Heart right ventricle (tissue), 16 donors: ENCODE results near the gene FAM156B. TPM values are rescaled to one million over a fixed set of nuclear protein-coding genes. Genes with fewer than 3 reads are reported as not detected.
"Not testable (repeated sequence)": the region's sequence is repeated elsewhere in the genome, so short reads cannot be mapped to it uniquely, and the experiment has no call there.

Experiments used
- ATAC-seq, 8 donors: fragments of 200-7000 bp; cut with Tn5 transposase; one replicate each; pipeline ENCODE4 v1.9.1; 2020; ENCODE audit warnings: mild to moderate bottlenecking in 8 of 8, moderate library complexity in 8 of 8, moderate number of reproducible peaks in 1 of 8
- DNase-seq, 2 donors: peaks; one replicate each; pipeline ENCODE4 v3.0.0-alpha.2; 2020
- H3K27ac ChIP-seq, 10 donors: fragments of 200-600 bp; sonication (generic) in 2 of 10; one replicate each; pipeline versions ENCODE4 v1.5.0 to v1.8.0; 2020 to 2022; ENCODE audit warnings: mild to moderate bottlenecking in 3 of 10
- H3K27me3 ChIP-seq, 7 donors: fragments of 200-600 bp; one replicate each; pipeline ENCODE4 v1.8.0; 2021 to 2022; ENCODE audit warnings: mild to moderate bottlenecking in 2 of 7
- H3K36me3 ChIP-seq, 9 donors: fragments of 200-600 bp; sonication (generic) in 1 of 9; one replicate each; pipeline versions ENCODE4 v1.5.0 to v1.8.0; 2020 to 2022; ENCODE audit warnings: mild to moderate bottlenecking in 2 of 9
- H3K4me1 ChIP-seq, 9 donors: fragments of 200-600 bp; sonication (generic) in 1 of 9; one replicate each; pipeline versions ENCODE4 v1.5.0 to v1.8.0; 2020 to 2022; ENCODE audit warnings: mild to moderate bottlenecking in 4 of 9
- H3K4me3 ChIP-seq, 10 donors: fragments of 200-600 bp; sonication (generic) in 2 of 10; one replicate each; pipeline versions ENCODE4 v1.5.0 to v1.8.0; 2020 to 2022; ENCODE audit warnings: mild to moderate bottlenecking in 7 of 10, moderate library complexity in 2 of 10
- H3K9me3 ChIP-seq, 11 donors: fragments of 200-600 bp in 10 of 11; sonication (generic) in 2 of 11; one replicate each; pipeline versions ENCODE4 v1.5.0 to v1.8.0; 2013 to 2022; ENCODE audit warnings: mild to moderate bottlenecking in 2 of 11, control low read depth in 1 of 11, moderate library complexity in 1 of 11
- CTCF ChIP-seq, 9 donors: fragments of 200-600 bp; sonication (generic) in 2 of 9; IDR thresholded peaks; one replicate each; pipeline versions ENCODE4 v1.5.0 to v1.8.0; 2021 to 2022; ENCODE audit warnings: antibody characterized with exemption in 9 of 9, mild to moderate bottlenecking in 5 of 9, moderate library complexity in 1 of 9
- WGBS, 2 donors: extraction: QIAGEN DNeasy Blood & Tissue Kit; methylation state at CpG; one replicate each; pipeline ENCODE4 v1.1.7; 2013; ENCODE audit warnings: inconsistent platforms in 1 of 2; 5-methylcytosine and 5-hydroxymethylcytosine counted together
- intact Hi-C, 10 donors: fragments of 100-400 bp; cut with DNase I; formaldehyde crosslinking; loops; one replicate each; pipeline versions ENCODE4 v1.11.1 to v1.14.2; 2022
- polyA plus RNA-seq, 2 donors: library from polyadenylated mRNA; stranded (reverse); fragments of 200-250 nt; gene quantifications; one replicate each; pipeline ENCODE4 v1.2.3, GENCODE V29; 2013
- total RNA-seq, 10 donors: library from RNA; stranded (reverse); fragmentation: NEBNext Ultra II Directional in 3 of 10; extraction: Animal tissue kit (Norgen Biotek cat#: 25700) in 3 of 10; gene quantifications; one replicate each; pipeline versions ENCODE4 v1.2.1 to v1.2.4, GENCODE V29; 2021 to 2023
- donor health status: Arrhythmogenic right ventricular cardiomyopathy.
- donor health status: ischemic (EF 13 %, LVEDD 7.1; RV severe dilation, severe dysfunction).
- donor health status: healthy with polysubstance abuse.
- donor health status: DM: no; HTN: yes; CAD: no.
- donor health status: DM: no; HTN: no; CAD: no.
- donor health status: ischemic (EF 25% LVEDD 6.9; RV normal size, moderate dysfunction).
- donor health status: ischemic (EF 25% LVEDD 5.7; RV mildly dilated, moderate dysfunction).
- donor health status: healthy.
- donor health status: DM: yes; HTN: yes; CAD: no.
- donor health status: Ischemic cardiomyopathy.
- donor health status: ischemic (EF 35%, LVEDD 5.7; RV mildly dilated, moderate dysfunction).
- donor health status: nonischemic (EF 11% LVEDD 7.7; RV severe dilation, severe dysfunction).
- donor health status: DM: yes; HTN: yes; CAD: no.
- donor health status: PGD.
- donor health status: ischemic (EF 29% LVEDD 5.4; RV normal size, mild dysfunction).
- donor health status: nonischemic (EF 23%, LVEDD 6.1; RV moderate dilation, normal function).

FAM156B gene
- total and polyA plus RNA-seq, 12 donors, result 4.3 to 41.4 (median 7.1) TPM

DNA sequence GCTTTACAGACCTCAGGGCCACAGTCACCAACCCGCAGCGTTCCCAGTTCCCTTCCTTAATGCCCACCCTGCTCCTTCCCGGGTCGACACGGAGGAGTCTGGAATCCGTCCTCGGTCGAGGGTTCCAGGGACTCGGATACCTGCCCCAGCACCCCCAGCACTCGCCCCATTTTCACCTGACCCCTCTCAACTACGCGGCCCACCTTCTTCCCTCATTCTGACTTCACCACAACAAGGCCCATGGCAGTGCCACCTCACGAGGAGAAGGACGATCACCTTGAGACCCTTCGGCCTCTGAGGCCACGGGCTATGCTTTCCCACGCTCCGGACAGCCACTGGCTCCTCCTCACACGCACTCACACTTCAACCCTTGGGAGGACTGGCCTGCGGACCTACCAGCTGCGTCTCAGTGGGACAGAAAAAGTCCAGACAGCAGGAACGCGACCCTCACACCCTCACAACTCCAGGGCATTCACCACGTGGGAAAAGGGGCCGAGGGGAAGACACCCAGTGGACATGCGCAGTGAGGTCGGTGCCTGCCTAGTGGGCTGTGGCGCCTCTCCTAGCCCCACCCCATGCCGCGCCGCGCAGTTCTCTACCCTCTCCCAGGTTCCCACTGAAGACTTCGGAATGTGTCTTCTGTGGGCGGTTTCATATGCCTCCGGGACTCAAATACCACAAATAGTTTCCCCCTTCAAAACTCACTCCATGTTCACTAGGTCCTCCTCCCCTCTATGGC is 29.4 kb upstream of the FAM156B start, which contains the start of gene XAGE3:
XAGE3 (minus strand) TSS at position 474 of the 739 bp plus-strand sequence. CDS start 950 bp downstream, outside the sequence.
- intact Hi-C loops, result no loop called here

DNA sequence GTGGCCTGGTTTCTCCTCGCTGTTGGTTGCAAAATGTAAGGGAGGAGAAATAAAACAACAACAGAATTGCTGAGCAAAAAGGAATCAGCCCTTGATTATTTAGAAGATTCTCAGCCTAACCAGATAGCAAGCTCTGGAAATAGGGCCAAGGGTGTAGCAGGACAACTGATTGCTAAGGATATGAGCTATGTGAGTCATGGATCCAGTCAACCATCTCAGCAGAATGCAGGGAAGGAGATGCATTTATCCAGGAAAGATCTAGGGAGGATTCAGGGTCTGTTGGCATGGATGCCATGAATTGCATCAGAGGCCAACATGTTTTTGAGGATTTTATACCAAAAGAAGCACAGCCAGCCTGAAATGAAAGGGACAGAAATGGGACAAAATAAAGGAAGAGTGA is 27.1 kb upstream of the FAM156B start:
- H3K4me1 ChIP-seq, result no peaks in the 10 kb centered on the region
- no peaks in the 10 kb centered on the region for H3K36me3 ChIP-seq
- WGBS, 2 donors, result 57 to 71% methylated on average over 1 of the region's 1 CpG
- H3K27me3 ChIP-seq, result peaks cover 0 to 69% (median 0%) of the 10 kb centered on the region in 7 donors
- no peak overlapping the region for H3K4me3 ChIP-seq
- intact Hi-C loops, result no loop called here
- ATAC-seq, result no peak
- no peaks in the 10 kb centered on the region for H3K9me3 ChIP-seq
- no peak for DNase-seq
- no peak overlapping the region for H3K27ac ChIP-seq
- TF ChIP-seq CTCF (IDR thresholded peaks at IDR 0.05), result no peak

More for the DNA sequence above, 29.4 kb upstream of the FAM156B start, which contains the start of gene XAGE3:
- H3K36me3 ChIP-seq, result no peaks in the 10 kb centered on the region
- WGBS, 2 donors, result 90 to 92% methylated on average over 28 to 35 of the region's 35 CpGs
- peaks cover 0 to 80% (median 0%) of the 10 kb centered on the region in 7 donors for H3K27me3 ChIP-seq
- no peak within 1 kb of the TSS for H3K4me3 ChIP-seq
- no peak for DNase-seq
- no peak for ATAC-seq
- H3K9me3 ChIP-seq, result no peaks in the 10 kb centered on the region
- TF ChIP-seq CTCF (IDR thresholded peaks at IDR 0.05), result no peak
- H3K4me1 ChIP-seq, result no peaks in the 10 kb centered on the region
- no peak within 1 kb of the TSS for H3K27ac ChIP-seq

DNA sequence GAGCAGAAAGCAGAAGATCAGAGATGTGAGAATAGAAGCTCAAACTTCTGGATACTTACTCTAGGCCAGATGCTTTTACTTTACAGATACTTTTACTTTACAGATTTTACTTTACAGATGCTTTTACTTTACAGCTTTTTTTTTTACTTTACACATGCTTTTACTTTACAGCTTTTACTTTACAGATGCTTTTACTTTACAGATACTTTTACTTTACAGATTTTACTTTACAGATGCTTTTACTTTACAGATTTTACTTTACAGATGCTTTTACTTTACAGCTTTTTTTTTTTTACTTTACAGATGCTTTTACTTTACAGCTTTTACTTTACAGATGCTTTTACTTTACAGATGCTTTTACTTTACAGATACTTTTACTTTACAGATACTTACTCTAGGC is 23.3 kb upstream of the FAM156B start:
- intact Hi-C loops, H3K36me3 ChIP-seq, H3K27ac ChIP-seq, H3K4me3 ChIP-seq, H3K9me3 ChIP-seq, ATAC-seq, DNase-seq, H3K4me1 ChIP-seq: not testable (repeated sequence)
- peaks cover 0 to 62% (median 0%) of the 10 kb centered on the region in 7 donors for H3K27me3 ChIP-seq

DNA sequence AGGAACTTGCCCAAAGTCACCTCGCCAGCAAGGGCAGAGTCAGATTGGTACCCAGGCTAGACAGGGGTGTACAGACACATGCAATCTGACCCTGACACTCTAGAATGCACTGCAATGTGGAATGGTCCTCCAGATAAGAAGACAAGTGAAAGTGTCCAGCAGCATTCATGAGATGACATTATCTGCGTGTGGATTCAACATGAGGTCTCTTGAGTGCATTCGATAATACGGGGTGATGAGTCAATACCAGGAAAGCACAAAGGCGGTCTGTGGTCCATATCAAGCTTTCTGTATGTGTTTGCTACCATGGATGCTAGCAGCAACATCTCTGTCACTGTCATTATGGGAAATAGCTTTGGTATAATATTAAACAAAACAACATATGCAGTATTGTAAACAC is 22.5 kb upstream of the FAM156B start:
- intact Hi-C loops, result no loop called here
- ATAC-seq, result no peak
- no peaks in the 10 kb centered on the region for H3K4me1 ChIP-seq
- H3K4me3 ChIP-seq, result no peak overlapping the region
- H3K36me3 ChIP-seq, result no peaks in the 10 kb centered on the region
- H3K27ac ChIP-seq, result no peak overlapping the region
- H3K9me3 ChIP-seq, result no peaks in the 10 kb centered on the region
- 29 to 36% methylated on average over 5 of the region's 5 CpGs for WGBS, 2 donors
- no peak for DNase-seq
- no peak for TF ChIP-seq CTCF (IDR thresholded peaks at IDR 0.05)
- peaks cover 0 to 57% (median 0%) of the 10 kb centered on the region in 7 donors for H3K27me3 ChIP-seq

DNA sequence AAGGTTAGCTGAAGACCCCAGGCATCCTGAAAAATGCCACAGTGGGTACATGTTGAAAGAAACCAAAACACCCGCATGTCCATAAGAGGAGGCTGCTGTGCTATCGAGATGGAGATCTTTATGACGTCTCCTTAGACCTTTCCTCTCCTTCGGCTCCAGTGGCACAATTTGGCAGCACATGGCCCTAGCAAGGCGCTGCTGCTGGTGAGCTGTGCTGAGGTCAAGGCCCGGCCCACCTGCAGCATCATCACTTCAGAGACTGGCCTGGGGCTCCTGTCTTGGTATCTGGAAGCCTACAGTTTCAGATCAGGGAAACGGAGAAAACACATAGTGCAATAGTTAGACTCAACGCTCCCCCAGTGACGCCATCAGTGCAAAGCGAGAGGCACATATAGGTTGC is 21.7 kb upstream of the FAM156B start:
- ATAC-seq, intact Hi-C loops, H3K27ac ChIP-seq, H3K36me3 ChIP-seq, H3K4me3 ChIP-seq, H3K4me1 ChIP-seq, DNase-seq, H3K9me3 ChIP-seq: not testable (repeated sequence)
- WGBS, 2 donors, result 90 to 93% methylated on average over 4 to 9 of the region's 10 CpGs
- peaks cover 0 to 49% (median 0%) of the 10 kb centered on the region in 7 donors for H3K27me3 ChIP-seq

DNA sequence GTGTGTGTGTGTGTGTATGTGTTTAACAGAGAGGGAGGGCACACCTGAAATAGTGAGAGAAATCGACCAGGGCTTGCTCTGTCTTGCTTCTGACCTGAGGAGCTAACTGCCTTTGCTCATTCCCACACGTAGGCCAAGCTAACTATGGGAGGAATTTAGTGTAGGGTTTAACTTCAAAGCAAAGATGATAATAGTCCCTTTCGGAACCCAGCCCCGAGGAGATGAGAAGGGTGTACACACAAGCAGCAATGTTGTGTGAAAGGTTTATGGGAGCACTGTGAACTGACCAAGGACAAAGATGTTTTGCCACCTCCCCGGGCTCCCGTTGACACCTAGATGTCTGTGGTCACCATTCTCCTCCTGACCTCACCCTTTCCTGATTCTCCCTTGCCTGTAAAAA is 20.7 kb upstream of the FAM156B start:
- ATAC-seq, H3K4me3 ChIP-seq, intact Hi-C loops, H3K27ac ChIP-seq, H3K36me3 ChIP-seq, H3K9me3 ChIP-seq, H3K4me1 ChIP-seq, DNase-seq: not testable (repeated sequence)
- peaks cover 0 to 42% (median 0%) of the 10 kb centered on the region in 7 donors for H3K27me3 ChIP-seq
- 50 to 70% methylated on average over 6 of the region's 6 CpGs for WGBS, 2 donors

DNA sequence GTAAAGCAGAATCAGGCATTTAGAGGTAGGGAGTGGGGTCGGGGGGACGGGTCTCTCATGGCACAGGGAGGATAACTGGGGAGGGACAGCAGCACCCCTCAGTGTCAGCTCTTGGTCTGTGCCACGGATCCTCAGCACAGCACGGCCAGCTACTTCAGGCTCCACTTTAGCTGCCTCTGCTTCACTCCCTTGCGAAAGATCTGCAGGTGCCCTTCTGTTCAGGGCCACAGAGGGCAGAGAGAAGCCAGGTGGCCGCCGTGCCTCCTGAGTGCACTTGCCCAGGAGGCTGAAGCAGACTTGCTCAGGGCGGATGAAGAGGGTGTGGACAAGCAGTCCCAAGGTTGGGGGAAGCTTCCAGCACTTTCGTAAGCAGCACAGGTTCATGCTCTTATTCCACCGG is 9.7 kb upstream of the FAM156B start:
- DNase-seq, H3K27me3 ChIP-seq, H3K36me3 ChIP-seq, intact Hi-C loops, H3K27ac ChIP-seq, H3K4me1 ChIP-seq, H3K9me3 ChIP-seq, H3K4me3 ChIP-seq: not testable (repeated sequence)
- peak in 1 of 8 donors; percentile 23 for ATAC-seq
- WGBS, 2 donors, result no CpG with 5 or more reads among the region's 10 CpGs

DNA sequence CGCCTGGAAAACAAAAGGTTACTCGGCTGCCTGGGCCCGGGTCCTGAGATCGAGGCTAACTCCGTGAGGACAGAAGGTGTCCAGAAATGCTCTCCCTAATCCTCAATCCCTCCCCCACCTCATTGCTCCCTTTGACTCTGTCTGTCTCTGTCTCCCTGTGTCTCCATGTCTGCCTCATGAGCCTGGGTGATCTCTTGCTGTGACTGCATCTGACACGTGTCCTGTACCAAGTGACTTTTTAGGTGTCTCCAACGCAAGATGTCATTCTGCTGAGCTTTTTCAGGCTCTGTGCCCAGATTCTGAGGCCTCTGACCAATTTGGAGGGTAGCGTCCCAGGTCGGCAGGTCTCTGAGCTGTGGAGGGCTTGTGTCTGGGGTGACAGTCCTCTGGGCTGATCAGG is 9.0 kb upstream of the FAM156B start:
- H3K9me3 ChIP-seq, H3K27ac ChIP-seq, H3K36me3 ChIP-seq, intact Hi-C loops, H3K27me3 ChIP-seq, H3K4me3 ChIP-seq, H3K4me1 ChIP-seq, DNase-seq: not testable (repeated sequence)
- ATAC-seq, result peak in 5 of 8 donors; percentile 45 to 72 (median 55)
- no CpG with 5 or more reads among the region's 9 CpGs for WGBS, 2 donors

GRCh38 chrX:52896438-52896837 is 692 bp upstream of the FAM156B start:
- H3K27ac ChIP-seq, H3K4me1 ChIP-seq, H3K36me3 ChIP-seq, H3K27me3 ChIP-seq, intact Hi-C loops, ATAC-seq, DNase-seq, H3K9me3 ChIP-seq, H3K4me3 ChIP-seq: not testable (repeated sequence)
- no CpG with 5 or more reads among the region's 8 CpGs for WGBS, 2 donors
